NCI-H345 (cell line): ENCODE results near the gene LDB2.

Source experiments
- DNase-seq: peaks from one replicate; lab custom pipeline; 2025; lab: John Stamatoyannopoulos, UW

The LDB2 gene

DNA sequence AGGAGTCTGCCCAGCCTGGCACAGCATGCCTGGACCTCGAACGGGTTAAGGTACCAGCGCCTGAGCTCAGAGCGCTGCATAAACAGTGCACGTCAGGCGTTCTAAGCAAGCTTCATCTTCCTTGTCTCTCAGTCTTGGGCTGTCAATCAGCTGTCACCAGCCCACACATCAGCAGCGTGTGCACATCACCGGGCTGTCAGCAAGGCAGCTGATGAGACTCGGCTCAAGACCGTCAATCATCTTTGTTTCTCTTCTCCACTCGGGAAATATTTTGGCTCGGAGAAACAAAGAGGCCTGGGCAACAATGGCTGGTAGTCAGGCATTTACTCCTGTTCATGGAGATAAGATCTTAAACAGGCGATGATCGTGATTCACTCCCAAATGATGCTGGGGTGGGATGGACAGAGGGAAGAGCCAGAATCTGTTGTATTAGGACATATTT, 141.3 kb downstream of the LDB2 start:
- no peak for DNase-seq

DNA sequence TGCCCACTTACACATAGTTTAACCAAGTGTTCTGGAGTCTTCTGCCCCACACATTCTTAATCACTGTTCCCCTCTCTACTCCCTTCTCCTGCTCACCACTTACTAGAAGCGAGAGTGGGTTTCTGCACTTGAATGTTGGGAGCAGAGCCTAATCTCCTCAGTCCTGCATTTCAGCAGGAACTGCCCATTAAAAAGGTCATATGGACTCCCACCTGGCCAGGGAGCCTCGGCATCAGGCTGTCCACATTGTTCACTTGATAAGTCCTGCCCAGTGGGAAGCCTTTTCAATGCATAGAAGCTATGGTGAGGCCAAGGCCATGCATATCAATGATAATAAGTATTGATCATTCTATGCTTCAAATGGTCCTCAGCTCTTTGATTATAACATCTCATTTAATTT, 144.3 kb downstream of the LDB2 start:
- no peak for DNase-seq

DNA sequence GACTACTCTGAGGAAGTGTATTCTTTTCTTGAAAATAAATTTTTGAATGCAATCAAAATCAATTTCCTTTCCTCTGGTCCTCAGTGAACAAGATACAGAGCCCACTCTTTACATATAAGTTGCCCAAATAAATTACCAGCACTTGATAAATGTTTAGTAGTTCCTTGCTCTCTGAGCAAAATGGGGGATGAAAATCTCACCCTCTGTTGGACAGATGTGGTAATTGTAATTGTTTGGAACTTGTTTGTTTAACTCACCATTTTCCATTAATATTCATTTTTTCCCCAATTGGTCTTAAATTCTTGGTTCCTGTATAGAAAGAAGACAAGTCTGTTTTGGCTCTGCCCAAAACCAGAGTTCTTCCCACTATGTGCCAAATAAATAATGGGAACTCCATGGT, 146.3 kb downstream of the LDB2 start:
- no peak for DNase-seq

DNA sequence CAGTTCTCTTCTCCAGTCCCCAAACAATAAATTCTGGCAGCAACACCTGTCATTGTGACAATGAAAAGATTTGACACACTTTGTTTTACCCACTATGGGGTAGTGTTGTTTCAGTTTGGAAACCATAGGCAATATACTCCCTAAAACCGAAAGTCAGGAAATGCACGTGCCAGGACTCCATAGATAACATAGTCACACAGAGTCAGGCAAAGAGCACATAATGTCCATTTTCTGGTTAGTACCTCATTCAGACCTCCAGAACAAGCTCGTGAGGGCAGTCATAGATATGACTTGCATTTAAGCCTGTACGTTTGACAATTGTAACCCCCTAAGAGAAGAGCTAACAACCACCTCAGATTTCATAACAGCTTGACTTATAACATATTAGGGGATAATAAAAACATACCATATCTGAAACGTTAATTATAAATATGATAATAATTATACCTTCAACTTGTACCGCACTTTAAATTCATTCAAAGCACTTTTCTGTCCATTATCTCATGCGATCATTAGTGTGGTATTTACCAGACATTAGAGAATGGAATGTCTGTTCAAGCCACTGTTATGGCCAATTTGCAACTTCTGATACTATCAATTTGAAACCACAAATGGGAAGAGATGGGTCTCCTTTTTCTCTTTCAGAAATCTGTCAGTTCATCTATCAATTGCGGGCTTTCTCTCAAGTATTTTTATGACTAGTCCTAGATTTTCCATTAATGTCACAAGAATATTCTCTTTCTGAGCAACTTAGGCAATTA, 147.4 kb downstream of the LDB2 start:
- DNase-seq = no peak

DNA sequence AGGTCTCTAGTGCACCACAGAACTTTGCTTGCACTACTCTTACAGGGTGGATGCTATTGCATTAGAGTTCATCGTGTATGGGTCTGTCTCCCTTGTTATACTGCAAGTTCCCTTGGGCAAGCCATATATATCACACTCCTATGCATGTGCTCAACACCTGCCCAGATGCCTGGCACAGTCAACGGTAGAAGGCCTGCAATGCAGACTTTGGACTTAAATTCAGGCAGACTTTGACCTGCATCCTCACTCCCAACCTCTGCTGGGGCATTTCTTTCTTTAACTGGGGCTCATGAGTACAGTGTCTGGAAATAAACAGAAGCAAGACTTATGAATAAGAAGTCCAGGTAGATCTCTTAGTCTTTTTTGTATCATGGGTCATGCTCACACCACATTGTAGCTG, 148.2 kb downstream of the LDB2 start:
- DNase-seq = no peak

DNA sequence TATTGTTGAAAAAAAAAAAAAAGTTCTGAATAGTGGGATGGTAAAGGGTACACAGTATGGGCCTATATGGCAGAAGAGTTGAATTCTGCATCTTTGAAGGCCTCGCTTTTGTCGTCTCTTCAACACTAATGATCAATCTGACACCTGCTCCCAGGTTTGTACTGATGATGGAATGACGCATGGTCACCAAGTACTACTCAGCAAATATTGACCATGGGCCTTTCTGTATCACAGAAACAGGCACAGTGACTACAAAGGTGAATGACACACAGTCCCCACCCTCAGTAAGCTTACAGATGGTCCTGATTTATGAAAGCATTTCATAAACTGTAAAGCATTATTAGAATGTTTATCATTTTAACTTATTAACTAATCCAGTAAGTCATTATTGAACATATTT, 152.6 kb downstream of the LDB2 start:
- DNase-seq = no peak

DNA sequence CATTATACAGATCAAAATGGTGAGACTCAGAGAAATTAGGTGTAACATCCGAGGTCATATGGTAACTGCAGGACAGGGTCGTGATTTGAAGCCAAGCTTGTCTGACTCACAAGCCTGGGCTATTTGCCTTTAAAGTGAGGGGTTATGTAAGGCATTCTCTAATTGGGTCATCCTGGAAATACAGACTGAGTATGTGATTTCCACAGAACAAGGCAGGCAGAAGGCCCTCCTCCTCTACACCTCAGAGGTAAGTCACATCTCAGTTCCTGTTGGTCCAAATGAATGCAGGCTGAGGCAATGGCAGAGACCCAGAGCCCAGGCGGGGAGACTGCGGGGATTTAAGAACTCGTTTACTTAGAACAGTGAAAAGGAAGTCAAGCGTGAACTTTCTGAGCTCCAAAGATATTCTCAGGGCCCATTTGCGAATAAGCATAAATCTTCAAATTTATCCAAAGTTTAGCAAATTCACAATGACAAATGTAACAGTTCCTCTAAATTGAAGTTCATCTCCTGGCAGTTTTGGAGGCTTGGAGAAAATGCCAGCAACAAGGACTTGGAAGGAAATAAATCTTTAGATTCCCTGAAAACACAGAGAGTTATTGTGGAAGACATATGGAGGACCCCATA, 153.3 kb downstream of the LDB2 start:
- DNase-seq = no peak

DNA sequence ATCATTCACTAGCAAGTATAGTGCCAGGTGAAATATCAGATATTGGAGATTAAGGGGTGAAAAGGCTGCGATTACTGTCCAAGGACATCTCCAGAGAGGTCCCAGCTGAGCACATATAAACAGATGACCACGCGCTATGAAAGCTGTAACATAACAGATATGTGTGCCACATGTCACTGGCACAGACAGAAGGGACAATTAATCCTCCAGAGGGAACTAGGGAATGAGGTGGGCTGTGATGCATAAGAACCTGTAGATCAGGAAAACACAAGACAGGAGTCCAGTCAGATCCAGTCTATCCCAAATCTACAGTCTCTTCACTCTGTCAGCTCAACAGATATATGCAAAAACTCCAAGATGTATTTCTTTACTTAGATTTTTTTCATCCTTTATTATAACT, 157.2 kb downstream of the LDB2 start:
- no peak for DNase-seq

DNA sequence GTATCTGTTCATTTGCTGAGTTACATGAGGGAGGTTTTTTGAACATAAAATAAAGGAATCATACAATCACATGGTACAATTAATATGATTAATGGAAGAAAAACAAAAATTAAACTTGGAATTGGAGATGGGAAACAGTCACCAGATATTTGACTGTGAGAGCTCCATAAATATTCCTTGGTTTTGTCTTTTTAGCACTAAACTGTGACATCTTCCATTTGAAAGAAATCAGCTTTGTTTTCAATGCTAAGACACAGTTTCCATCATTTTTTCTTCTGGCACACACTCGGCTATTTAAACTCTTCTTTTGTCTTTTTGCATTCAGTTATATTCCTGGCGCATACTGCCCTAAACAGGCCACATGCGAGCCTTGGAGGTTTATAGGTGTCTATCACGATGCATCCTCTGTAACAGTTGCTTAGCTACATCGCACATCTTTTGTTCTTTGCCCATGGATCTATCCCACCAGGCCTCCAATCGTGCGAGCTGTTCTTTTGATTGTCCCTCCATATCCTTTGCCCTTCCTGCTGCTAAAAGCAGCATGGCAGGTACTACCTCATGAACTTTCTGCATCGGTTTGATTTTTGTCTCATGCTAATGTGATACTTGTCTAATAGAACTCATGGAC, 158.3 kb downstream of the LDB2 start:
- DNase-seq = no peak

DNA sequence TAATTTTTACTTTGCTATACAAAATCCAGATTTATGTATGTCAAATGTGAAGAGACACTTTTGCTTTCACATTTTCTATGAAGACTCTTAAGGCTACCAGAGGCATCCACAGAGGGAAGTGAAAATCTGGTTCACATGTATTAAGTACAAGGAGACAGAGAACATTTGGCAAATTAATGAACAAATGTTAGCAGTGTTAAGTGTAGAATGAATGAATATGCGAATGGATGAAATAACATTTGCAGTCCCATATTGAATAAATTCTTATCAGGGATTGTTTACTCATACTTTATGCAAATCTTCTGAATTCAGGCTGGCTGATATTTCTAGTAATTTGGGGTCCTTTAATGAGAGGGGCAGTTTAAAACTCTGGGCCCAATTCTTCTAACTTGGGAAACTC, 159.9 kb downstream of the LDB2 start:
- DNase-seq = no peak

DNA sequence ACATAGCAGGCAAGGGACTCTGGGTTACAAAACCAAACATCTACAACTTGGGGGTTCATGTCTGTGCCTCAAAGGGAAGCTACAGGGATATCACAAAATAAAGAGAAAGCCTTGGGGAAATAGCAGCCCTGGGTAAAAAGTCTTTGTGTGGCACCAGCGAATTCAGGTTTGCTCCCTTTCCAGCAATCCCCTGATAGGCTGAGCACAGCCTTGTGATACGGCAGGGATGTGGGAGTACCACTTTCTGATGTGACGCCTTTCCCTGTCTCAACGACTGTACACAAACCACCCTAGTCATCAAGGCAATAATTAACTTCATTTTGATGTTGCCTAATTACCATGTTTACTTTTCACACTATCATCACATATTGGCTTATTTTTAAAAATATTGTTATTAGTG, 164.9 kb downstream of the LDB2 start:
- no peak for DNase-seq

DNA sequence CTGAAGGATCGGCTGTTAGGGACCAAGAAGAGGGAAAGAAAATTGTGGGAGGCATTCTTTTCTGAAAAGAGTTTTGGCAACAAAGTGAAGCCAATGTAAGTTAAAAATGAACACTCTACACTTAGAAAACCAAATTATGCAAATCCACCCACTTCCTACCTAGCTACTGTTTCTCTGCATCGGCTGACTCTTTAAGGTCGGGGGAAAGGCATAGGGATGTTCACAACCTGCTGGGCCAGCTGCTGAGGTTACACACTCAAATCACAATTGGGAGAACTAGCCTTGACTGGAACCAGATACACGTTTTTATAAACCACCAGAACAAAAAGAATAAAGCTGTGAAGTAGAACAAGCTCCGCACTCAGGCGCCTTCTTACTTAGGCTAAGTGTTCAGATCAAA, 165.7 kb downstream of the LDB2 start:
- DNase-seq = no peak

DNA sequence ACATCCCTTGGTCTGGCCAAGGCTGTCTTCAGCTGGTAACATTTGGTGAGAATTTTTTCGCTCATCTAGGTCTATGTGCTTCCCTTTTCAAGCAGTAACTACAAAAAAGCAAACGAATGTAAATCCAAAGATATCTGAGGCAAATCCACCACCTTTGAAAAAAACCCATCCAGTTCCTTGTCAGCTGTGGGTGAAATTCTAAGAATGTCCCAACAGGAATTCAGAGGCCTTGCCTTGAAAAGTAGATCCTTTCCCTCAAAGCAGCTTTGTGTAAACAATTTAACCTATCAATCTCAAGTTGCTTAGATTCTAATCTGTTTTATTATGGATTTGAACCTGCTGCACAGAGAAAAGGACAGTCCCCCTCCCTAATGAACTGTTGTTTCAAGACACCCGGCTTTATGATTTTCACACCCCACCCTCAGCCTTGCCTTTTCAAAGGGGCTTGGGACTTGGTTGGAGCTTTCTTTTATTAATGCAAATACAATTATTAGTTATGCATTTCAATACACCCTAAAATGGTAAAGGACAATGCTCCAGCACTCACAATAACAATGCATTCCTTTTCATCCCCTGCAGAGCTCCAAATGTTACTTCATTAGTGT, 166.6 kb downstream of the LDB2 start:
- no peak for DNase-seq

DNA sequence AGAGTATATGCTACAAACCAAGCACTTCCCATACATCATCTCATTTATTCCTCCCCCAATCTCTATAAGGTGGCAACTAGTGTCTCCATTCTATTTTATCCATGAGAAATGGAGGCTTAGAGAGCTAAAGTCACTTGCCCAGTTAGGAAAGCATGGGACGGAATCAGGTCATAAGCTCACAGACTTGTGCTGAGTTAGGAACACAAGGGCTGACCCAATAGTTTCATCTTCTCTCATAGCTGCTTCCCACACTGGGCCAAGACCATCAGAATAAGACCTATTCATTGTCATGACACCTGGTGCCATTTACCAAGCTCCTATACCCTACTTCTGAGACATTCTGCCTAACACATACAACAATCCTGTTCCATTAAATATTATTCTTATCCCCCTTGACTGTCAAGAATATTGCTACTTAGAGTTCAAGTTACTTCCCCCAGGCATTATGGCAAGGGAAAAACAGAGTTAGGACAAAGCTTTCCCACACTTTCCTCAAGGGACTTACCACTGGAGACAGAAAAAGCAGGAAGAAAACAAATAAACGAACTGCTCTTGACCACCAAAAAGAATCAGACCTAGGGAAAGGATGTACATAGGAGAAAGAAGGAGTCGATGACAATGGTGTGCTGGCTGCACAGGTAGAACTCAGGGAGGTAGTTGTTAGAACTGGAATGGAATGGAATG, 167.8 kb downstream of the LDB2 start:
- DNase-seq = no peak

DNA sequence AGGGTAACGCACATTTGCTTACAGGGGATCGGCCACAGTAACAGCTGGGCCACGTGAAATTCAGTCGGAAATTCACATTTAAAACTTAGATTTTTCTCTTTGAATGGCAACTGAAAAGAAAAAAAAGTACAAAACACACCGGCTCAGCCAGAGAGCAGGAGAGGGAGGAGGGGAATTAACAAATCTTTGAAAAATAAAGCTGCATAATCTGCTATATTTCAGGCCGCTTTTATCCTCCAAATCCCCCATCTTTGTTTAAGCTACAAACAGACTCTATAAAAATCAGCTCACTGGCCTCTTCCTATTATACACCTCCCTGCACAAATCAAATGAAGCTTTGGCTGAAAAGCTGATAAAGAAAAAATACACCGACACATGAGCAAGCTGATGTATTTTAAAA, 169.1 kb downstream of the LDB2 start:
- DNase-seq = no peak

DNA sequence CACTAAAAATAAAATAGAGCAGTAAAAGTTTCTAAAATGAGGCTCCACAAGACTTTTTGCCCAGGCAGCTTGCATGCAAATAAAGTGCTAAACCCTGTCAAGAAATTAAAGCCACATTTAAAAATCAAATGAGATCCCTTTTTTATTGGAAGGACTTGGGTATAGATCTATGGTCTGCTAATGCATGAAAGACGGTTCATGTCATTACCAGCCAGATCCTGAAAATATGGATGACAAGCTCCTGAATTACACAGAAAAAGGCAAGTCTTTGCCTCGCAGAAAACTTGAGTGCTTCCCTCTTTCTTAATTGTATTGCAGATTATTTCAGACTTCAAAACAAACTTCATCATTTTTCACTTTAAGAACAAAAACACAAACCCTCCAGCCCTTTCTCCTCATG, 169.6 kb downstream of the LDB2 start:
- no peak for DNase-seq

DNA sequence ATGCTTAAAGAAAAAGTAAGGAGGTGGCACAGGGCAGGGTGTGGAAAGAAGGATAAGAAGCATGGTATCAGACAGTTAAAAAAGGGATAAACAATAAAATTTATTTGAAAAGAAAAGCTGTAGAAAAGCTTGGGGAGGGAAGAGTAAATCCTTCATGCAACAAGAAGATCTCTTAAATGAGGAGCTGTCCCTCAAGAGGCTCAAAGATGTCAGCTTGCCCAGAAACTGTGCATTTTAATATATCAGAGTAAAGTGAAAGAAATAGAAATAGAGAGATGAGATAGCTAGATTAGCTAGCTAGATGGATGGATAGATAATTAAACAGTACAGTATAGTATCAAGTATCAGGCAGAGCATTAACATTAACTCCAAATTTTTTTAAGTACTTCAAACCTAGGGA, 170.3 kb downstream of the LDB2 start:
- DNase-seq = no peak

DNA sequence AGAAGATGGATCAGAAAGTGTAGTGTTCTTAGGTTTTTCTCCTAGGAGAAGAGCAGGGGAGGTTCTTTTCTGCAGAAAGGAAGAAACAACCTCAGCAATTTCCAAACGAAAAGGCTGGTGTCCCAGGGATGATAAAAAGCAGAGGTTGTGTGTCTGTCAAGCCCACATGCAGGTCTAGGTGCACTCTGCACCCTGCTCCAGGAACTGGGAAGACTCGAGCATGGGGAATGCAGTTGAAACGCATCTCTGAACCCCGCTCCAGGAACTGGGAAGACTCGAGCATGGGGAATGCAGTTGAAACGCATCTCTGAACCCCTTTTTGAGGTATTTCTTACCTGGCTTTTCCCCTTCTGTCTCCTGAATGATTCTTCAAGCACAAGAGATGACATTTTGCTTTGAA, 171.2 kb downstream of the LDB2 start:
- DNase-seq = no peak

DNA sequence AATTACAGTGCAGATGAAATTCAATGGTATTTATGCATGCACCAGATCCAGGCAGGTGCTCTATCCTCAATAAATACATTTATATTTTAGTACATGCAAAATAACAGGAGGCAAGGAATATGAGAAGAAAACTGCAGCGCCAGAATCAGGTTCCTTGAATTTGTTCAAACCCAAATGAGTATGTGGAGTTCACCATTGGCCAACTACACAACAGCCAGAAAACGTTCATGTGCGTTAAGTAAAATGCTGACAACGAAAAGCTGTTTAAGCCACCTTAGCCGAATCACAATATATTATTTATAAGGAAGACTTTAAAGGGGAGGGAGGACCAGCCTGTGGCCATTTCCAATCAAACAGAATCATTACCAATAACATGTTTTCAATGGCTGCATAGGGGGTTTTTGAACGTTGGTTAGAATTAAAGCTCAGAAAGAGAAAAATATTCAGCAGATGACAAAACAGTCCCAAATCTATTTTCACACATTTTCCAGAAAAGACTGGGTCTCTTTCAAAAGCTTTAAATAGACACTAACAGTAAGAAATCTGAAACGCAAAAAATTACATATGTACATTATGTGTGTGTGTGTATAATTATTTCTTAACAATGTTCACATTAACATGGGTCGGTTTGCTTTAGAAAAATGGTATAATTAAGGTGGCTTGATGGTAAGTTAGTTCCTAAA, 171.9 kb downstream of the LDB2 start:
- DNase-seq = no peak

DNA sequence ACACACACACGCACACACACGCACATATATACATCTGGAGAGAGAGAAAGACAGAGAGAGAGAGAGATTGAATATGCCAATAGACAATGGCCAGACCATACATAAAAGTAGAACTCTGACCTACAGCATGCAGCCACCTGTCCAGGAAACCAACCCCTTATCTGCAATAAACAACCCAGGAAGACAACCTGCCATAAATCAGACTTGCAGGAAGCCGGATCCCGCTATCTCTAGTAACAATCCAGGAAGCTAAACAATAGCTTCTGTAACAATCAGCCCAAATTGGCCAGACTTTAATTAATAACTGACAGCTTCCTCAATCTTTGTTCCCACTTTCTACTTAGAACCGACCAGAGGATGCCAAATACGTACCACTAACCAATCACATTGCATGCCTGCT, 173.2 kb downstream of the LDB2 start:
- no peak for DNase-seq

DNA sequence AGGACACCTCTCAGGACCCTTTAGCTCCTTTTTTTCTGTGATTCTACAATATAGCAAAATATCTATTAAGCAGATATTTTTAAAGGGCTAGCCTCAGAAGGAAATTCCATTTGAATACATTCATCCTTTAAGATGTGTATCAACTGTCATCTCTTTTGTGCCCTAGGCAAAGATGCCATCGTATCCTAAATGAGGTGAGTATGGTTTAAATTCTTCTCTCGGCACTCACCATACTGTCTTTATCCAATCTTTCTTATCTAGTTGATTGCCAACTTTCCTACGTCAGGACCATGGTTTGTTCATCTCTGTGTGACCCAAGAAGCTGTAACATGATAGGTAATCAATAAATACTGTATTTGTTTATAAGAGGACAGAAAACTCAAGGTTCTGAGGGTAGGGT, 176.0 kb downstream of the LDB2 start:
- DNase-seq = no peak
